Prostate gland (tissue), 2 donors: ENCODE measurements around the gene SV2B.

Experiments used
- CTCF ChIP-seq, 4 experiments: fragments of 200-600 bp in 2 of 4; fragments of 450-650 bp in 2 of 4; sonication (generic) in 2 of 4; IDR thresholded peaks; 1 replicate in 3 of 4; 2 replicates in 1 of 4; pipeline ENCODE4 v1.5.1; 2016 to 2019; ENCODE audit warnings: antibody characterized with exemption in 4 of 4, mild to moderate bottlenecking in 2 of 4, moderate library complexity in 2 of 4
- POLR2A ChIP-seq: fragments of 450-650 bp; IDR thresholded peaks from one replicate; pipeline ENCODE4 v1.6.1; 2016; ENCODE audit warnings: antibody characterized with exemption, mild to moderate bottlenecking
- POLR2AphosphoS5 ChIP-seq: sonication (generic); formaldehyde crosslinking; IDR thresholded peaks from one replicate; pipeline ENCODE4 v1.6.1; 2017; ENCODE audit warnings: antibody characterized with exemption

GRCh38 chr15:91243826-91244225 lies 143.8 kb downstream of the SV2B start:
- TF ChIP-seq CTCF (IDR thresholded peaks at IDR 0.05): no peak
- no peak for TF ChIP-seq POLR2A
- TF ChIP-seq POLR2AphosphoS5: no peak
